ENCODE data around the gene ERC1. TPM values are rescaled to one million over a fixed set of nuclear protein-coding genes. Genes with fewer than 3 reads are reported as not detected.

The ERC1 gene
- total and polyA plus RNA-seq, 2 experiments from 2014 or later = 18.4 to 29.7 TPM

GRCh38 chr12:1199700-1200099, 208.7 kb downstream of the ERC1 start:
- Histone ChIP-seq H2AFZ (no peak overlapping the region), H3K4me2 (no peak overlapping the region), H3K27me3 (no peaks in the 10 kb centered on the region), H3K4me1 (ENCODE audit: insufficient read depth) (peaks cover 4% of the 10 kb centered on the region), H3K4me3 (no peak overlapping the region), H3K79me2 (no peaks in the 10 kb centered on the region), H3K9me3 (ENCODE audit: low read depth) (no peaks in the 10 kb centered on the region), H3K27ac (no peak overlapping the region), H3K36me3 (replicated peaks; ENCODE audit: insufficient read depth, low read depth) (no peaks in the 10 kb centered on the region), H3K9me2 (replicated peaks; ENCODE audit: insufficient read depth) (no peaks in the 10 kb centered on the region), H4K20me1 (ENCODE audit: insufficient read depth, poor library complexity, severe bottlenecking) (no peaks in the 10 kb centered on the region)
- DNase-seq (ENCODE audit: low spot score) = no peak
- TF ChIP-seq EZH2phosphoT487 (IDR thresholded peaks at IDR 0.05; ENCODE audit: low read depth, severe bottlenecking, unreplicated experiment) (no peak), EZH2 (IDR thresholded peaks at IDR 0.05; ENCODE audit: borderline replicate concordance) (no peak), CTCF (IDR thresholded peaks at IDR 0.05; ENCODE audit: poor library complexity) (no peak)

DNA sequence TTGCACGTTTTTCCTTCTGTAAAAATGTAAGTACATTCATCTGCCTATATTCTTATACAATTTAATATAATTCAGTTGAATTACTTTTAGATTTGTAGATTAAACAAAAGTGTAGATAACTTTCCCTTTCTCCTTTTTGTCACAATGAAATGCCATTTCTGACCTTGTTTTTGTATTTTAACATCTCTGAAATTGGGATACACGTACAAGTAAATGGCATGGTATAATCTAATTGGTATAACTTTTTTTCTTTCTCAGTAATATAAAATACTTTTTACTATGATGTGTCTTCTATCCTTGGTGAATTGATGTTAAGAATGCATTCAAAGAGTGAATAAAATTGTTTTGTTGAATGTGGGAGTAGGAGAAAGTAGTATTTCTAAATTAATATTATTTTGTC, 210.0 kb downstream of the ERC1 start:
- no peak overlapping the region for H3K4me2 ChIP-seq
- no peaks in the 10 kb centered on the region for H3K27me3 ChIP-seq
- peaks cover 4% of the 10 kb centered on the region for H3K4me1 ChIP-seq (ENCODE audit: insufficient read depth)
- H3K4me3 ChIP-seq = no peak overlapping the region
- H3K79me2 ChIP-seq = no peaks in the 10 kb centered on the region
- H3K9me3 ChIP-seq (ENCODE audit: low read depth) = no peaks in the 10 kb centered on the region
- TF ChIP-seq EZH2phosphoT487 (IDR thresholded peaks at IDR 0.05; ENCODE audit: low read depth, severe bottlenecking, unreplicated experiment) (no peak), CTCF (IDR thresholded peaks at IDR 0.05; ENCODE audit: poor library complexity) (no peak), EZH2 (IDR thresholded peaks at IDR 0.05; ENCODE audit: borderline replicate concordance) (no peak)
- DNase-seq (ENCODE audit: low spot score) = no peak
- no peak overlapping the region for H2AFZ ChIP-seq
- H3K36me3 ChIP-seq (replicated peaks; ENCODE audit: insufficient read depth, low read depth) = no peaks in the 10 kb centered on the region
- no peak overlapping the region for H3K27ac ChIP-seq
- no peaks in the 10 kb centered on the region for H3K9me2 ChIP-seq (replicated peaks; ENCODE audit: insufficient read depth)
- WGBS (ENCODE audit: low lambda C conversion rate, missing lambda C conversion rate) = 92% methylated on average over 2 of the region's 2 CpGs
- H4K20me1 ChIP-seq (ENCODE audit: insufficient read depth, poor library complexity, severe bottlenecking) = no peaks in the 10 kb centered on the region

GRCh38 chr12:1201886-1202285, 210.9 kb downstream of the ERC1 start:
- no peaks in the 10 kb centered on the region for H3K36me3 ChIP-seq (replicated peaks; ENCODE audit: insufficient read depth, low read depth)
- no peak overlapping the region for H3K4me3 ChIP-seq
- TF ChIP-seq EZH2 (IDR thresholded peaks at IDR 0.05; ENCODE audit: borderline replicate concordance) = no peak
- TF ChIP-seq CTCF (IDR thresholded peaks at IDR 0.05; ENCODE audit: poor library complexity) = no peak
- no peak for TF ChIP-seq EZH2phosphoT487 (IDR thresholded peaks at IDR 0.05; ENCODE audit: low read depth, severe bottlenecking, unreplicated experiment)
- H3K4me1 ChIP-seq (ENCODE audit: insufficient read depth) = peaks cover 4% of the 10 kb centered on the region
- no peaks in the 10 kb centered on the region for H3K27me3 ChIP-seq
- no peaks in the 10 kb centered on the region for H4K20me1 ChIP-seq (ENCODE audit: insufficient read depth, poor library complexity, severe bottlenecking)
- H3K9me3 ChIP-seq (ENCODE audit: low read depth) = no peaks in the 10 kb centered on the region
- H2AFZ ChIP-seq = no peak overlapping the region
- WGBS (ENCODE audit: low lambda C conversion rate, missing lambda C conversion rate) = 88% methylated on average over 1 of the region's 1 CpG
- H3K9me2 ChIP-seq (replicated peaks; ENCODE audit: insufficient read depth) = no peaks in the 10 kb centered on the region
- H3K79me2 ChIP-seq = no peaks in the 10 kb centered on the region
- H3K27ac ChIP-seq = peak overlapping the region; percentile 11
- no peak overlapping the region for H3K4me2 ChIP-seq
- no peak for DNase-seq (ENCODE audit: low spot score)

DNA sequence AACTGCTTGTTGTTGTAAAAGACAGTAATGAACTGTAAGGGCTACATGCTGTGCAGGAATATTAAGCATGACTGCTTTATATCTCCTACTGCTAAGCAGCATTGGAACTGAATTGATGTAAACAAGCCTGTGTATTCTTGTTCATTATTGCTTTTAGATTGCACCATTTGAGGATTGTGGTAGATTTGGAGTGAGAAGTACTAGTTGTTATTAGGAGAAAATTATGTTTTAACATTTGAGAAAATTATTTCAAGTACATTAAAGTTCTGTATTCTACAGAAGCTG, 212.7 kb downstream of the ERC1 start:
- no peak overlapping the region for H3K27ac ChIP-seq
- peaks cover 4% of the 10 kb centered on the region for H3K4me1 ChIP-seq (ENCODE audit: insufficient read depth)
- H3K4me2 ChIP-seq = peak overlapping the region; percentile 70

More for the DNA sequence above, 212.7 kb downstream of the ERC1 start:
- no peaks in the 10 kb centered on the region for H3K79me2 ChIP-seq
- H3K36me3 ChIP-seq (replicated peaks; ENCODE audit: insufficient read depth, low read depth) = no peaks in the 10 kb centered on the region
- H3K4me3 ChIP-seq = no peak overlapping the region
- H3K27me3 ChIP-seq = no peaks in the 10 kb centered on the region
- H3K9me2 ChIP-seq (replicated peaks; ENCODE audit: insufficient read depth) = no peaks in the 10 kb centered on the region
- no peak overlapping the region for H2AFZ ChIP-seq
- no peaks in the 10 kb centered on the region for H3K9me3 ChIP-seq (ENCODE audit: low read depth)
- H4K20me1 ChIP-seq (ENCODE audit: insufficient read depth, poor library complexity, severe bottlenecking) = no peaks in the 10 kb centered on the region
- no peak for TF ChIP-seq EZH2phosphoT487 (IDR thresholded peaks at IDR 0.05; ENCODE audit: low read depth, severe bottlenecking, unreplicated experiment)
- no peak for TF ChIP-seq EZH2 (IDR thresholded peaks at IDR 0.05; ENCODE audit: borderline replicate concordance)
- TF ChIP-seq CTCF (IDR thresholded peaks at IDR 0.05; ENCODE audit: poor library complexity) = no peak
- no peak for DNase-seq (ENCODE audit: low spot score)

All from hepatocyte (in vitro differentiated cells).